Measurements from ENCODE around the gene FBXO47.

DNA sequence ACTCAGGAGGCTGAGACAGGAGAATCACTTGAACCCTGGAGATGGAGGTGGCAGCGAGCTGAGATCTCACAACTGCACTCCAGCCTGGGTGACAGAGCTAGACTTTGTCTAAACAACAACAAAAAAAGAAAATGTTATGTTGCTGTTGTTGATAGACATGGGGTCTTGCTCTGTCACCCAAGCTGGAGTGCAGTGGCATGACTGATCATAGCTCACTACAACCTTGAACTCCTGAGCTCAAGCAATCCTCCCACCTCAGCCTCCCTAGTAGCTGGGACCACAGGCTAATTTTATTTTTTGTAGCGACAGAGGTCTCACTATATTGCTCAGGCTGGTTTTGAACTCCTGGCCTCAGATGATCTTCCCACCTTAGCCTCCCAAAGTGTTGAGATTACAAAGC, 20.0 kb downstream of the FBXO47 start:
- TF ChIP-seq, protein P1, sequence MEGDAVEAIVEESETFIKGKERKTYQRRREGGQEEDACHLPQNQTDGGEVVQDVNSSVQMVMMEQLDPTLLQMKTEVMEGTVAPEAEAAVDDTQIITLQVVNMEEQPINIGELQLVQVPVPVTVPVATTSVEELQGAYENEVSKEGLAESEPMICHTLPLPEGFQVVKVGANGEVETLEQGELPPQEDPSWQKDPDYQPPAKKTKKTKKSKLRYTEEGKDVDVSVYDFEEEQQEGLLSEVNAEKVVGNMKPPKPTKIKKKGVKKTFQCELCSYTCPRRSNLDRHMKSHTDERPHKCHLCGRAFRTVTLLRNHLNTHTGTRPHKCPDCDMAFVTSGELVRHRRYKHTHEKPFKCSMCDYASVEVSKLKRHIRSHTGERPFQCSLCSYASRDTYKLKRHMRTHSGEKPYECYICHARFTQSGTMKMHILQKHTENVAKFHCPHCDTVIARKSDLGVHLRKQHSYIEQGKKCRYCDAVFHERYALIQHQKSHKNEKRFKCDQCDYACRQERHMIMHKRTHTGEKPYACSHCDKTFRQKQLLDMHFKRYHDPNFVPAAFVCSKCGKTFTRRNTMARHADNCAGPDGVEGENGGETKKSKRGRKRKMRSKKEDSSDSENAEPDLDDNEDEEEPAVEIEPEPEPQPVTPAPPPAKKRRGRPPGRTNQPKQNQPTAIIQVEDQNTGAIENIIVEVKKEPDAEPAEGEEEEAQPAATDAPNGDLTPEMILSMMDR (IDR thresholded peaks at IDR 0.05), result no peak
- TF ChIP-seq POLR2A (IDR thresholded peaks at IDR 0.05), result no peak

Measured in body of pancreas (tissue), 4 donors.